Measurements from ENCODE around the gene WDR20.
"Not testable (repeated sequence)": the region's sequence is repeated elsewhere in the genome, so short reads cannot be mapped to it uniquely, and the experiment has no call there.

Gene WDR20

DNA sequence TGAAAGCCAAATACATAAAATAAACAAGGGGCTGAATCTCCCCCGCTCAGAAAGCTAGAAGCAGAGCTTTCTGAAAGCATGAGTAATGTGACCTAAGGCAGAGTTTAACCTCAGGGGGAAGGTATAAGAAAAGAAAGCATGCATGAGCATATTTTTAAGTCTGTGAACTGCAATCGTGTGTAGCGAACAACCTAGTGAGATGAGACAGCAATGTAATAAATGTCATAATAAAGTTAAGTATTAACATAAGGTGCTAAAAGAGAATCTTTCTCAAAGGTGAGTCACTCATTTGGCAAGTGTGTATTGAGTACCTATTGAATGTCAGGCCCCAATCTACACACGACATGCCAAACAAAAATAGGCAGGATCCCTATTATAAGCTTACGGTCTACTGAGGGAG, 14.2 kb upstream of the WDR20 start:
- no peak overlapping the region for H3K4me3 ChIP-seq (ENCODE audit: low read length)
- no peak for DNase-seq (ENCODE audit: low read depth, low spot score)

DNA sequence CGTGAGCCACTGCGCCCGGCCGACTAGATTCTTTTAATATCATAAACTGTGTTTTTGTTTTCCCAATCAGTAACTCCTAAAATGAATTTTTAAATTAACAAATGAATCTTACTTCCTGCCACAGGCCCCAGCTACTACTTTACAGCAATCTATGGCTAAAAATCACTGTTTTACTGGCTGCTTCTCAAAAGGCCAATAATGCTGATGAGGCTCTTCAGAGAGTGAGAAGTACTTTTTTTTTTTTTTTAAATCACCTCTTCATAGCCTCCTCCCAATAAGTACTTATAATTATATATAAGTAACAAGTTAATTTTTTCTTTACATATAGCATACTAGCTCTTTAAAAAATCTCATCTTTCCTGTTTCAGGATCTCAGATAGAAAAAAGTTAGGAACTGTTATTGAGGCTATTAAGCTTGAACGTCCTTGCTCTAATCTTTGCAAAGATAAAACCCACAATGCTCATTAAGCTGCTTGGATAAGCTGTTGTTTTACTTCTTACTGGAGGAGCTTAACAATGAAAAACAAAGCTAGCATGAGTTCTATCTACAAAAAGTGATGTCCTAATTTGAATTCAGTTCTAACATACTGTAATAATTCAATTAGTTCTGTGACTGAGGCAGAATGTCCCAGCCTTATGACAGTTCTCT, 12.8 kb upstream of the WDR20 start:
- no peak for DNase-seq (ENCODE audit: low read depth, low spot score)
- no peak overlapping the region for H3K4me3 ChIP-seq (ENCODE audit: low read length)

DNA sequence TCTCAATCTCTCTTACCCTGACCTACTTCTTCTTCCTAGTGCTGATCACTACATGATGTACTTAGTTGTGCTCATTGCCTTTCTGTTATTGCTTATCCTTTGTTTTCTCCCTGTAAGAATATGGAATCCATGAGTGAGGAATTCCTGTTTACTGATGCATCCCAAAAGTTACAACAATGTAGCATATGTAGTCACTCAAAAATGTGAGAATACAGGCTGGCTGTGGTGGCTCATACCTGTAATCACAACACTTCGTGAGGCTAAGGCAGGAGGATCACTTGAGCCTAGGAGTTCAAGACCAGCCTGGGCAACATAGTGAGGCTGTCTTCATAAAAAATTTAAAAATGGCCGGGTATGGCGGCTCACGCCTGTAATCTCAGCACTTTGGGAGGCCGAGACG, 8.0 kb upstream of the WDR20 start:
- no peak for DNase-seq (ENCODE audit: low read depth, low spot score)
- H3K4me3 ChIP-seq (ENCODE audit: low read length), result no peak overlapping the region

DNA sequence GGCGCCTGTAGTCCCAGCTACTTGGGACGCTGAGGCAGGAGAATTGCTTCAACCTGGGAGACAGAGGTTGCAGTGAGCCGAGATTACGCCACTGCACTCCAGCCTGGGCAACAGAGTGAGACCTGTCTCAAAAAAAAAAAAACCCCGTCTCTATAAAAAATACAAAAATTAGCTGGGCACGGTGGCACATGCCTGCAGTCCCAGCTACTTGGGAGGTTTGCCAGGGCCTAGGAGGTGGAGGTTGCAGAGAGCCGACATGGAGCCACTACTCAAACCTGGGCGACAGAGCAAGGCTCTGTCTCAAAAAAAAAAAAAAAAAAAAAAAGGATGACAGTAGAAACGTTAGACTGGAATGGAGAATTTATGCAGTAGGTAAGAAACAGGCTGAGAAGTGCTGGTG, 5.7 kb upstream of the WDR20 start:
- not testable (repeated sequence) for H3K4me3 ChIP-seq (ENCODE audit: low read length); DNase-seq (ENCODE audit: low read depth, low spot score)

DNA sequence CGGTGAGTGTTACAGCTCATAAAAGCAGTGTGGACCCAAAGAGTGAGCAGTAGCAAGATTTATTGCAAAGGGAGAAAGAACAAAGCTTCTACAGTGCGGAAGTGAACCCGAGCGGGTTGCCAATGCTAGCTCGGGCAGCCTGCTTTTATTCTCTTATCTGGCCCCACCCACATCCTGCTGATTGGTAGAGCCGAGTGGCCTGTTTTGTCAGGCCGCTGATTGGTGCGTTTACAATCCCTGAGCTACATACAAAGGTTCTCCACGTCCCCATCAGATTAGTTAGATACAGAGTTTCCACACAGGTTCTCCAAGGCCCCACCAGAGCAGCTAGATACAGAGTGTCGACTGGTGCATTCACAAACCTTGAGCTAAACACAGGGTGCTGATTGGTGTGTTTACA, 5.0 kb upstream of the WDR20 start:
- DNase-seq (ENCODE audit: low read depth, low spot score); H3K4me3 ChIP-seq (ENCODE audit: low read length): not testable (repeated sequence)

DNA sequence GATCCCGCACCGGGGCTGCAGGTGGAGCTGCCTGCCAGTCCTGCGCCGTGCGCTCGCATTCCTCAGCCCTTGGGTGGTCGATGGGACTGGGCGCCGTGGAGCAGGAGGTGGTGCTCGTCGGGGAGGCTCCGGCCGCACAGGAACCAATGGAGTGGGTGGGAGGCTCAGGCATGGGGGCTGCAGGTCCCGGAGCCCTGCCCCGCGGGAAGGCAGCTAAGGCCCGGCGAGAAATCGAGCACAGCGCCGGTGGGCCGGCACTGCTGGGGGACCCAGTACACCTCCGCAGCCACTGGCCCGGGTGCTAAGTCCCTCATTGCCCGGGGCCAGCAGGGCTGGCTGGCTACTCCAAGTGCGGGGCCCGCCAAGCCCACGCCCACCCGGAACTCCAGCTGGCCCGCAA, 4.2 kb upstream of the WDR20 start:
- DNase-seq (ENCODE audit: low read depth, low spot score), result not testable (repeated sequence)

DNA sequence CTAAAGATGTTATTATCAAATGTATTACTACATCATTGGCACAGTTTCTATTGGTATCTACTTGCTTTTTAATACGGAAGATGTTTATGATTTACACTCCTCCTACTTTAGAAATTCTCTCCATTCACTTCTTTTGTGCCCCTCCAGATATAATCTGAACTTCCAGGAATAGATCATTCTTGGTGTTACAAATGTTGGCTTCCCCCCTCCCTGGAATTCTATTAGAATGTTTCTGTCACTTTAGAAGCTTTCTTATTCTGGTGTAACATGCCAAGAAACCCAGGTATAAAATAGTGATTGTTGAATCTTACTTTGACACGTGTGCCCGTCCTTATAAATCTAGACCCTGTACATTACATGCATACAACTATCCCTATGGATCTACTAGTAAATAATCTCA, 1.2 kb upstream of the WDR20 start:
- no peak for DNase-seq (ENCODE audit: low read depth, low spot score)

More for the DNA sequence above, 4.2 kb upstream of the WDR20 start:
- H3K4me3 ChIP-seq (ENCODE audit: low read length), result not testable (repeated sequence)

DNA sequence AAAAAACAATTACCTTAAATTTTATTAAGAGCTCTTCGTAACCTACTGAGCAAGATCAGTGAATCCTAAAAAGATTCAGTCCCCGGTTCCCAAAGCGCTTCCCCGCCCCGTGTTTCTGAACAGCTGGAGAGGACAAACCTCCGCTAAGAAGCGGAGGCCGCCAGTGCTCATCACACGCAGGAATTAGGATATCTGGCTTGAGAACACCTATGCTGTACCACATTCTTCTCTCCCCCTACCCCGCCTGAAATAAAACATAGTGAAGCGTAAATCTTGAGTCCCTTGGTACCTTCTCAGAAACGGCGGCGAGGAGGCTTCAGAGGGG, 774 bp upstream of the WDR20 start:
- no peak for DNase-seq (ENCODE audit: low read depth, low spot score)
- peak overlapping the region; percentile 97 for H3K4me3 ChIP-seq (ENCODE audit: low read length)

More for the DNA sequence above, 1.2 kb upstream of the WDR20 start:
- H3K4me3 ChIP-seq (ENCODE audit: low read length), result peak overlapping the region; percentile 97

DNA sequence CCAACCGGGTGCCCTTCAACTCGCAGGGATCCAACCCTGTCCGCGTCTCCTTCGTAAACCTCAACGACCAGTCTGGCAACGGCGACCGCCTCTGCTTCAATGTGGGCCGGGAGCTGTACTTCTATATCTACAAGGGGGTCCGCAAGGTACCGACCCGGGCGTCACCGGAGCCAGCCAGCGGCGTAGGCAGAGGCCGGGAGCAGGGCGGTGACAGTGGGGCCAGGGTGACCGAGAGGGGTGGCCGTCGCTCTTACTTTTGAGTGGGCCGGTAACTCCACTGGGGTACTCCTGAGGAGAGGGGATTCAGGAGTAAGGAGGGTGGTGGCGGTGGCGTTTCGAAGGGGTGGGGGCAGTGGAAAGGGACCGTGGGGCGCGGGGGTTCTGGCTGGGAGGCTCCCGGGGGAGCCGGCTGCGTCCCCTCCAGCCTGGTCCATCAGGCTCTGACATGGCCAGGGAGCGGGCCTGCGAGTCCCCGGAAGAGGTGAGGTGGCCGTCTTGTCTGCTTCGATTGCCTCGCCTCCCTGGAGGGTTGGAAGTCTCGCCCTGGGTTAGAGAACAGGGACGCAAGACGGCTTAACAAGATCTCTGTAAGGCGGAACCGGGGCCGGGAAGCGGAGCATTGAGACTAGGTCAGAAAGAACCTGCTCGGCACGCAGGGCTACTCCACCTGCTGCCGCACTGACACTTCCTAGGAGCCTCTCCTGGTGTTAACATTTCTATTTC, 491 bp downstream of the WDR20 start:
- peak overlapping the region; percentile 97 for H3K4me3 ChIP-seq (ENCODE audit: low read length)
- no peak for DNase-seq (ENCODE audit: low read depth, low spot score)

DNA sequence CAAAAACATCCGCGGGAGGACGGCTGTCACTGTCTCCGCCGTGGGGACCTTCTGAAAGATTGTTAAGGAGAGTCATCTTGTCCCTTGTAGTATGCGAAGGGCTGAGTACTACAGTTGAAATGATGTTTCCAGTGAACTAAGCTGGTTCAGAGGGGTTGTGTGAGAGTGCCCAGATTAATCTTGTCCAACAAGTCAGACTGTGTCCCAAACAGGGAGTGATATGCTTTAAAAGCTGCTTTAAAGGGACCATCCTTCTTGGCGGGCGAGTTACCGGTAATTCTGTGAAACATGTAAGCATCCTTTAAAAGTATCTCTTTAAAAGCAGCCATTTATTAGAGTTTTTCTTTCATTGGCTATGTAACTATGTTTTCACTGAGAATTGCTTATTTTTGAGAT, 1.1 kb downstream of the WDR20 start:
- no peak for DNase-seq (ENCODE audit: low read depth, low spot score)
- peak overlapping the region; percentile 97 for H3K4me3 ChIP-seq (ENCODE audit: low read length)

DNA sequence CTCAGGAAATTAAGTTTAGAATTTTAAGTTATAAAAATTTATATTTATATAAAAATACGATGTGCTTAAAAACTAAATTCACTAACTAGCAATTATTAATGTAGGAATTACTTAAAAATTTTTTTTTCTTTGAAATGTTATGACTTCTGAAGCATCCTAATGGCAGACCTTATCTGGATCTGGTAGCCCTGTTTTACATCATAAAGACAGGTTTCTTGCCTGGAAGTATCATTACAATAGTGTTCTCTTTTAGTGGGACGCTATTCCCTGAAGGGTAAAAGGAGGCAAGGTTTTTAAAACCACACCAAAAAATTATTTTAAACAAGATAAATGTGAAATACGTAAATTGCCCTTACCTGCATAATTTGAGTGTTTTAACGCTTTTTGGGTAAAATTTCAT, 2.1 kb downstream of the WDR20 start:
- no peak overlapping the region for H3K4me3 ChIP-seq (ENCODE audit: low read length)
- DNase-seq (ENCODE audit: low read depth, low spot score), result no peak

DNA sequence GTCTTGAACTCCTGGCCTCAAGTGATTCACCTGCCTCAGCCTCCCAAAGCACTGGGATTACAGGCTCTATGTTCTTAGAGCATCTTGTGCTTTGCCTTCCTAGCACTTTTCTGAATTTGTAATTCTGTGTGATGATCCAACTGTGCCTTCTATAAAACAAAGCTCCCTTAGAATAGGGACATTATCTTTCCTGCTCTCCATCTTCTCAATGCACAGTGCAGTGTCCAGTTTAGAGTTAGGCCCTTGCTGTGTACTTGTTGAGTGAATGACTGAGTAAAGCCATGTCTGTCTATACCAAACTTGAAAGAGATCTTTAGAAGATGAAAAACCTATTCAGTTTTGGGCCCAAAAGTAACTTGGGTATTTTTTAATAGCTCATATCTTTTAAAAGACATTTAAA, 5.2 kb downstream of the WDR20 start:
- DNase-seq (ENCODE audit: low read depth, low spot score), result no peak
- no peak overlapping the region for H3K4me3 ChIP-seq (ENCODE audit: low read length)

DNA sequence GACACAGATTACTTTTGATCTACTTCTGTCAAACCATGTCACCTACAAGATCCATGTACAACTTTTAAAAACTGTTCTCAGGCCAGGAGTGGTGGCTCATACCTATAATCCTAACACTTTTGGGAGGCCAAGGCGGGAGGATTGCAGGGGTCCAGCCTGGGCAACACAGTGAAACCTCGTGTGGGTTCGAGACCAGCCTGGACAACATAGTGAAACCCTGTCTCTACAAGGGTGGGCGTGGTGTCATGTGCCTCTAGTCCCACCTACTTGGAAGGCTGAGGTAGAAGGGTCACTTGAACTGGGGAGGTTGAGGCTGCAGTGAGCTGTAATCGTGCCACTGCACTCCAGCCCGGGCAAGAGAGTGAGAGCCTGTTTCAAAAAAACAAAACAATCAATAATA, 5.7 kb downstream of the WDR20 start:
- no peak for DNase-seq (ENCODE audit: low read depth, low spot score)
- H3K4me3 ChIP-seq (ENCODE audit: low read length), result no peak overlapping the region

DNA sequence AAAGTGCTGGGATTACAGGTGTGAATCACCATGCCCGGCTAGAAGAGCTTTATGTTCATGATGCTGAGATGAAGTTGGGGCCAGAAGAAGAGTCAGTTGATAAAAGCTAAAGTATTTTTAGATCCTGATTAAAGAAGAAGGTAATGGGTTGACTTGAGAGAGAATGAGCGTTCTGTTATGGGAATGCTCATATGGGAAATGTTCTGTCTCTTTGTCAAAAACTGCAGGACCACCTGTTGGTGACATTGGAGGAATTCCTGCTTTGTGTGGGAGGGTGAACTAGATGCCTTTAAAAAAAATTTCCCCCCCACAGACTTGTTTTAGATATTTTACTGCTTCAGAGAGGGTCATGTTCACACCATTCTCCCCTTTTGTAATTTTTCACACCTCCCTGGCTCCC, 6.7 kb downstream of the WDR20 start:
- no peak for DNase-seq (ENCODE audit: low read depth, low spot score)
- H3K4me3 ChIP-seq (ENCODE audit: low read length), result no peak overlapping the region

DNA sequence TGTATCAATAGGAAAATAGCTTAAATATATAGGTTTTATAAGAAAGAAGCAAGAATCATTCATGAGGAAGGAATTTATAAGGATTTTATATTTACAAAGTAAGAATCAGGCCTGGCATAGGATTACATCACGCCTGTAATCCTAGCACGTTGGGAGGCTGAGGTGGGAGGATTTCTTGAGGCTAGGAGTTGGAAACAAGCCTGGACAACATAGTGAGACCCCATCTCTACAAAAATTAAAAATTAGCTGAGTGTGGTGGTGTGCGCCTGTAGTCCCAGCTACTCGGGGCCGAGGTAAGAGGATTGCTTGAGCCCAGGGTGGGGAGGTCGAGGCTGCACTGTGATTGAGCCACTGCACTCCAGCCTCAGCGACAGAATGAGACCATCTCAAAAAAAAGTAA, 10.4 kb downstream of the WDR20 start:
- no peak for DNase-seq (ENCODE audit: low read depth, low spot score)

DNA sequence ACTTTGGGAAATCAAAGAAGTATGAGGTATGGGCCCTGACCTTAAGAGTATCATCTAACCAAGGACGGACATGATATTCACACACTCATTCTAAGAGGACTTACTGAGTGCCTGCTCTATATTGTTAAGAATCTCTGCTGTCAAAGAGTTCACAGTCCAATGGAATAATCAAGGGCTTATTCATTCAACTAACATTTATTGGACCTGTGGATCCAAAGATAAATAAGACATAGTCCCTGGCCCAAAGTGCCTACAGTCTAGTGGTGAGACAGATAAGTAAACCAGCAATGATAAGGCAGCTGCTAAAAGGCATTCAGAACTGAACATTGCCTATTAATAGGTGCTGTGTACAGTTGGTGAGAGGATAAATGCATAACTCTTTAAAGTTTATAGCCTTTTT, 11.0 kb downstream of the WDR20 start:
- H3K4me3 ChIP-seq (ENCODE audit: low read length), result no peak overlapping the region
- no peak for DNase-seq (ENCODE audit: low read depth, low spot score)

More for the DNA sequence above, 10.4 kb downstream of the WDR20 start:
- H3K4me3 ChIP-seq (ENCODE audit: low read length), result no peak overlapping the region

DNA sequence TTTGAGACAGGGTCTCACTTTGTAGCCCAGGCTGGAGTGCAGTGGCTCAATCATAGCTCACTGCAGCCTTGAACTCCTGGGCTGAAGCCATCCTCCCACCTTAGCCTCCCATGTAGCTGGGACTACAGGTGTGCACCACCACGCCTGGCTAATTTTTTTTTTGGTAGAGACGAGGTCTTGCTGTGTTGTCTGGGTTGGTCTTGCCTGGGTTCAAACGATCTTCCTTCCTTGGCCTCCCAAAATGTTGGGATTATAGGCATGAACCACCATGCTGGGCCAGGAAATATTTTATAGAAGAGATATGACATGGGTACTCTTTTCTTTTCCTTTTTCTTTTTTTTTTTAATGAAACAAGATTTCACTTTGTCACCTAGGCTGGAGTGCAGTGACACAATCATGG, 11.7 kb downstream of the WDR20 start:
- DNase-seq (ENCODE audit: low read depth, low spot score); H3K4me3 ChIP-seq (ENCODE audit: low read length): not testable (repeated sequence)

DNA sequence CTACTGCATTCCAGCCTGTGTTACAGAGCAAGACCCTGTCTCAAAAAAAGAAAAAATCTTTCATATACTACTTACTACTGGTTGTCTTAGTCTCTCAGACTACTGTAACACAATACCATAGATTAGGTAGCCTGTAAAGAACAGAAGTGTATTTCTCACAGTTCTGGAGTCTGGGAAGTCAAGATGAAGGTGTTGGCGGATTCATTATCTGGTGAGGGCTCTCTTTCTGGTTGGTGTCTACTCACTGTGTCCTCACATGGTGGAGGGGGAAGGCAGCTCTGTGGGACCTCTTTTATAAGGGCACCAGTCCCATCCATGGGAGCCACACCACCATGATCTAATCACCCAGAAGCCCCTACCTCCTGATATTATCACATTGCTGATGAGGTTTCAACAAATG, 14.4 kb downstream of the WDR20 start:
- H3K4me3 ChIP-seq (ENCODE audit: low read length), result no peak overlapping the region
- DNase-seq (ENCODE audit: low read depth, low spot score), result no peak

DNA sequence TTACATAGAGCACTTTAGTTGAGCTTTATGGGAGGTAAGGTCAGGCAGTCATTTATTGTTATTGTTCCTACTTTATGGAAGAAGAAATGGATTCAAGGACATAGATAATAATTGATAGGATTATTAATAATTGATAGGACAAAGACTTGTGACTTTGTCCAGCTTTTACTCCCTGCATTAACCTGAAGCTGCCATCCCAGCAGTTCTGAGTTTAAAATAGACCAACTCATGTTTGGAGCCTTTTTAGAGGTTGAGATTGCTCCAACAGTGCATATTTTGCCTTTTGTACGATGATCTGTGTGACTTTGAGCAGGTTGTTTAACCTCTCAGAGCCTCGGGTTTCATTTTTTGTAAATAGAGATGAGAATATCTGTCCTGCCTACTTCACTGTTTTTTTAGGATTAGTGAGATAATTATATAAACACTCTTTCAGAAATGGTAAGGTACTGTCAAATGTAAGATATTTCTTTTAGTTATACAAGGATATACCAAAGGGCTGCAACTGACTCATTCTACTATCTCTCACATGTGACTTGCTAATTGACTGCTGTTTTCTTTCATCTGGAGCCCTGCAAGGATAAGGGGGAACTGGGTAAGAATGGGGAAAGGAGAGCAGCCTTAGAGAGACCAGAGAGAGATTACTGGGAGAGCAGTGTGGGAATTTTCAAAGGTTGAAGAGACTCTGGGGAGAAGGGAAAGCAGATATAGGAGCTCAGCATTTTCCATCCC, 15.3 kb downstream of the WDR20 start:
- no peak overlapping the region for H3K4me3 ChIP-seq (ENCODE audit: low read length)
- DNase-seq (ENCODE audit: low read depth, low spot score), result no peak

DNA sequence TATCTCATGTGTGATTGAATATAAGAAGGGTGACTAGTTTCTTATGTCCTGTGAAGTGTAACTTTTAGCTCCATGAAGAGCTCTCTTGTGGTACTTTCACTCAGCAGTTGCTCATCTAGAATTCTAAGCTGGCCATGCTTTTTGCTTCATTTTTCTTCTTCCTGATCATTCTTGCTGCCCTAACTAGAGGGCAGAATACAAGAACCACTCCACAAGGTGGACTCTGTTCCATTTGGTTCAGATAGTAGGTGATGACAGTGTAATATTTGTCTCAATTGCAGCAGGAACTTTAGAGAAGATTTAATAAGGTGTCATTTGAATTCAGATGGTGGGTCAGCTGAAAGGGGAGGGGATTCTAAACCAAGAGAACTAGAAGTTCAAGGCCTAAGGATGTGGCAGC, 17.6 kb downstream of the WDR20 start:
- H3K4me3 ChIP-seq (ENCODE audit: low read length), result no peak overlapping the region
- DNase-seq (ENCODE audit: low read depth, low spot score), result no peak

DNA sequence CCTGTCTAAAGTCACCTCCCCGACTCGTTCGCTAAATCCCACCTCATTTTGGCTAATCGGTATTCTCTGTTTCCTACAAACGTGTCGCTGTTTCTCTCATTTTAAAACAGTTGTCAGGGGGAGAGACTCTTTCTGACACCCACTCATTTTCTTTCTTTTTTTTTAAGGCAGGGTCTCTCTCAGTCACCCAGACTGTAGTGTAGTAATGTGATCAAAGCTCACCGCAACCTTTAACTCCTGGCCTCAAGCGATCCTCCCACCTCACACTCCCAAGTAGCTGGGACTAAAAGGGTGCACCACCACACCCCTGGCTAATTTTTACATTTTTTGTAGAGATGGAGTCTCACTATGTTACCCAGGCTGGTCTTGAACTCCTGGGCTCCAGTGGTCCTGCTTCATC, 19.1 kb downstream of the WDR20 start:
- no peak for DNase-seq (ENCODE audit: low read depth, low spot score)
- H3K4me3 ChIP-seq (ENCODE audit: low read length), result no peak overlapping the region
